HCT116 (cell line): ENCODE data around the gene GPLD1. TPM values are rescaled to one million over a fixed set of nuclear protein-coding genes. Genes with fewer than 3 reads are reported as not detected.

Experiments
- ATAC-seq: fragments of 200-7000 bp; cut with Tn5 transposase; 2 replicates; pipeline ENCODE4 v1.9.1; 2020; ENCODE audit warnings: mild to moderate bottlenecking, moderate library complexity
- BruUV-seq: library from RNA; stranded (reverse); fragments of 400-500 nt; replicated peaks from 2 replicates; lab custom pipeline; 2021; lab: Mats Ljungman, UMichigan
- CTCF ChIA-PET: fragments of 300-600 bp; sonication (Branson Sonifier 250); formaldehyde crosslinking; loops from one replicate; lab custom pipeline; 2021; ENCODE audit warnings: antibody characterized with exemption; lab: Charles Lee
- POLR2A ChIA-PET: fragments of 300-600, 350-600 bp; sonication (Branson Sonifier 250); formaldehyde crosslinking; loops from one replicate; lab custom pipeline; 2021; ENCODE audit warnings: antibody characterized with exemption; lab: Charles Lee
- RAD21 ChIA-PET, 2 experiments: fragments of 300-600 bp; sonication (Branson Sonifier 250); formaldehyde crosslinking; loops; one replicate each; lab custom pipeline; 2023; ENCODE audit warnings: low total read pairs in 2 of 2; ENCODE audit not compliant: uncharacterized antibody in 2 of 2, unreplicated experiment in 2 of 2, low non-redundant PET in 1 of 2; lab: Charles Lee
- DNase-seq: peaks from one replicate; pipeline ENCODE4 v3.0.0-alpha.2; 2010; ENCODE audit warnings: low read depth, low spot score
- H2AFZ ChIP-seq: fragments of 200-600 bp; shearing (Covaris generic), sonication (generic); 2 replicates; pipeline ENCODE4 v1.6.1; 2017; ENCODE audit warnings: low read depth, mixed run types, mixed read lengths, antibody characterized with exemption, low read length; ENCODE audit not compliant: poor library complexity, severe bottlenecking
- H3K27ac ChIP-seq: 2 replicates; pipeline ENCODE4 v1.5.1; 2012; ENCODE audit warnings: low read depth, low read length
- H3K27me3 ChIP-seq: fragments of 200-600 bp; sonication (generic); 2 replicates; pipeline ENCODE4 v1.6.1; 2016; ENCODE audit warnings: mixed run types, low read length, mixed read lengths; ENCODE audit not compliant: insufficient read depth
- H3K36me3 ChIP-seq, 2 experiments: fragments of 200-500 bp in 1 of 2; fragments of 200-600 bp in 1 of 2; sonication (Bioruptor generic) in 1 of 2; sonication (generic) in 1 of 2; 2 replicates each; pipeline versions ENCODE4 v1.5.1 to v1.6.1; 2014 to 2016; ENCODE audit warnings: low read length in 2 of 2, inconsistent platforms in 1 of 2, mixed read lengths in 1 of 2, mixed run types in 1 of 2; ENCODE audit not compliant: insufficient read depth in 2 of 2, control insufficient read depth in 1 of 2
- H3K4me1 ChIP-seq, 2 experiments: fragments of 200-600 bp in 1 of 2; sonication (generic) in 1 of 2; 2 replicates each; pipeline versions ENCODE4 v1.5.1 to v1.6.1; 2012 to 2017; ENCODE audit warnings: low read length in 2 of 2, inconsistent platforms in 1 of 2, mild to moderate bottlenecking in 1 of 2, mixed read lengths in 1 of 2, mixed run types in 1 of 2, moderate library complexity in 1 of 2; ENCODE audit not compliant: insufficient read depth in 2 of 2, control insufficient read depth in 1 of 2
- H3K4me2 ChIP-seq: fragments of 200-600 bp; sonication (generic); 2 replicates; pipeline ENCODE4 v1.6.1; 2017; ENCODE audit warnings: mixed run types, low read length, mixed read lengths
- H3K4me3 ChIP-seq, 2 experiments: fragments of 200-600 bp in 1 of 2; sonication (generic) in 1 of 2; replicated peaks in 1 of 2; 2 replicates each; pipeline ENCODE4 v1.5.1; 2011 to 2016; ENCODE audit warnings: low read length in 2 of 2, control low read depth in 1 of 2, low read depth in 1 of 2, mild to moderate bottlenecking in 1 of 2, mixed read lengths in 1 of 2, mixed run types in 1 of 2
- H3K79me2 ChIP-seq: fragments of 200-600 bp; sonication (generic); 2 replicates; pipeline ENCODE4 v1.6.1; 2017; ENCODE audit warnings: mild to moderate bottlenecking, mixed run types, low read length, moderate library complexity, mixed read lengths; ENCODE audit not compliant: insufficient read depth
- H3K9ac ChIP-seq: fragments of 200-600 bp; sonication (generic); 2 replicates; pipeline ENCODE4 v1.6.1; 2016; ENCODE audit warnings: low read length, mixed read lengths
- H3K9me2 ChIP-seq: fragments of 200-600 bp; sonication (generic), shearing (Covaris generic); 2 replicates; pipeline ENCODE4 v1.6.1; 2017; ENCODE audit warnings: mixed run types, mild to moderate bottlenecking, moderate library complexity; ENCODE audit not compliant: insufficient read depth
- H3K9me3 ChIP-seq, 2 experiments: fragments of 200-500 bp in 1 of 2; fragments of 200-600 bp in 1 of 2; sonication (Bioruptor generic) in 1 of 2; sonication (generic) in 1 of 2; 2 replicates each; pipeline ENCODE4 v1.6.1; 2014 to 2017; ENCODE audit warnings: low read length in 2 of 2, mixed read lengths in 2 of 2, inconsistent platforms in 1 of 2, low read depth in 1 of 2, mild to moderate bottlenecking in 1 of 2, mixed run types in 1 of 2, moderate library complexity in 1 of 2; ENCODE audit not compliant: control insufficient read depth in 1 of 2, insufficient read depth in 1 of 2
- H4K20me1 ChIP-seq: fragments of 200-600 bp; sonication (generic), shearing (Covaris generic); 2 replicates; pipeline ENCODE4 v1.6.1; 2017; ENCODE audit warnings: mixed run types, mild to moderate bottlenecking, moderate library complexity; ENCODE audit not compliant: insufficient read depth
- ATF3 ChIP-seq: IDR thresholded peaks from 2 replicates; pipeline ENCODE4 v1.6.1; 2012
- CBX3 ChIP-seq: IDR thresholded peaks from 2 replicates; pipeline ENCODE4 v1.6.1; 2012; ENCODE audit warnings: low read depth
- CEBPB ChIP-seq: IDR thresholded peaks from 2 replicates; pipeline ENCODE4 v1.6.1; 2012; ENCODE audit warnings: low read depth
- CTCF ChIP-seq, 3 experiments: fragments of 200-600 bp in 1 of 3; sonication (generic) in 1 of 3; IDR thresholded peaks in 2 of 3; conservative IDR thresholded peaks in 1 of 3; 2 replicates each; pipeline ENCODE4 v1.5.1; 2012 to 2017; ENCODE audit warnings: low read depth in 2 of 3, low read length in 2 of 3, antibody characterized with exemption in 1 of 3, borderline replicate concordance in 1 of 3, control low read depth in 1 of 3, mild to moderate bottlenecking in 1 of 3, mixed read lengths in 1 of 3, mixed run types in 1 of 3, moderate library complexity in 1 of 3; ENCODE audit not compliant: insufficient read depth in 1 of 3
- EGR1 ChIP-seq: IDR thresholded peaks from 2 replicates; pipeline ENCODE4 v1.6.1; 2012; ENCODE audit warnings: low read depth
- ELF1 ChIP-seq: IDR thresholded peaks from 2 replicates; pipeline ENCODE4 v1.6.1; 2012; ENCODE audit warnings: low read depth, borderline replicate concordance
- EZH2 ChIP-seq: fragments of 200-600 bp; sonication (generic); IDR thresholded peaks from 2 replicates; pipeline ENCODE4 v1.6.1; 2017; ENCODE audit warnings: antibody characterized with exemption, mixed run types
- EZH2phosphoT487 ChIP-seq: fragments of 200-600 bp; IDR thresholded peaks from 2 replicates; pipeline ENCODE4 v1.6.1; 2018; ENCODE audit warnings: antibody characterized with exemption, borderline replicate concordance
- FOSL1 ChIP-seq: IDR thresholded peaks from 2 replicates; pipeline ENCODE4 v1.6.1; 2012; ENCODE audit warnings: low read depth
- MAX ChIP-seq: IDR thresholded peaks from 2 replicates; pipeline ENCODE4 v1.6.1; 2012
- POLR2A ChIP-seq: IDR thresholded peaks from 2 replicates; pipeline ENCODE4 v1.7.0; 2011; ENCODE audit warnings: borderline replicate concordance; ENCODE audit not compliant: insufficient read depth, insufficient read length; ENCODE audit errors: extremely low read depth
- POLR2AphosphoS5 ChIP-seq: IDR thresholded peaks from 2 replicates; pipeline ENCODE4 v1.6.1; 2011; ENCODE audit warnings: mild to moderate bottlenecking, low read depth, low read length, moderate library complexity
- RAD21 ChIP-seq: IDR thresholded peaks from 2 replicates; pipeline ENCODE4 v1.6.1; 2012; ENCODE audit warnings: low read depth, mild to moderate bottlenecking
- REST ChIP-seq: IDR thresholded peaks from 2 replicates; pipeline ENCODE4 v1.6.1; 2012; ENCODE audit warnings: low read depth
- SIN3A ChIP-seq: IDR thresholded peaks from 2 replicates; pipeline ENCODE4 v1.6.1; 2012; ENCODE audit warnings: low read depth
- SP1 ChIP-seq: IDR thresholded peaks from 2 replicates; pipeline ENCODE4 v1.6.1; 2012; ENCODE audit warnings: low read depth
- SRF ChIP-seq: IDR thresholded peaks from 2 replicates; pipeline ENCODE4 v1.6.1; 2012; ENCODE audit warnings: low read depth
- YY1 ChIP-seq: IDR thresholded peaks from 2 replicates; pipeline ENCODE4 v1.6.1; 2011; ENCODE audit warnings: low read length, low read depth, moderate library complexity, mild to moderate bottlenecking; ENCODE audit not compliant: insufficient replicate concordance; ENCODE audit errors: extremely low read depth
- ZFX ChIP-seq: fragments of 450-650 bp; IDR thresholded peaks from 2 replicates; pipeline ENCODE4 v1.6.1; 2017
- intact Hi-C: fragments of 100-400 bp; cut with micrococcal nuclease; formaldehyde crosslinking; loops from 2 replicates; pipeline ENCODE4 v1.10.0; 2022
- total RNA-seq: library from RNA; stranded (reverse); gene quantifications from one replicate; pipeline ENCODE4 v1.2.1, GENCODE V29; 2021; ENCODE audit not compliant: unreplicated experiment

Gene GPLD1
- total RNA-seq, 1 experiment from 2014 or later, result 2.1 TPM

- TF ChIP-seq SRF, result no peak
- TF ChIP-seq ATF3, result no peak
- no peak for TF ChIP-seq REST
- TF ChIP-seq FOSL1, result no peak
- TF ChIP-seq CEBPB, result no peak
- no peak for TF ChIP-seq POLR2A
- TF ChIP-seq EZH2phosphoT487, result no peak
- no peak for TF ChIP-seq MAX
- TF ChIP-seq SIN3A, result no peak
- no peak for TF ChIP-seq EZH2
- TF ChIP-seq YY1, result no peak
- TF ChIP-seq RAD21, result no peak
- TF ChIP-seq SP1, result no peak
- TF ChIP-seq POLR2AphosphoS5, result no peak
- no peak for TF ChIP-seq EGR1
- TF ChIP-seq CBX3, result no peak
- no peak for TF ChIP-seq ELF1
- no peak for TF ChIP-seq CTCF (IDR thresholded peaks at IDR 0.05 in 2 of 3, conservative IDR thresholded peaks at IDR 0.05 in 1 of 3; ENCODE audit: borderline replicate concordance in 1 of 3, insufficient read depth in 1 of 3, low read depth in 2 of 3, low read length in 2 of 3)
- TF ChIP-seq ZFX, result no peak
- H3K9me3 ChIP-seq, result no peaks in the 10 kb centered on the region
- no TSS peak for BruUV-seq
Measured at GRCh38 chr6:24454452-24454851, 34.9 kb downstream of the GPLD1 start.

More at GRCh38 chr6:24454452-24454851, 34.9 kb downstream of the GPLD1 start:
- H4K20me1 ChIP-seq, result no peaks in the 10 kb centered on the region
- ChIA-PET RAD21 (no interaction called here), CTCF (no interaction called here), POLR2A (no interaction called here)
- H2AFZ ChIP-seq, result no peak overlapping the region
- no peaks in the 10 kb centered on the region for H3K79me2 ChIP-seq
- no peak for ATAC-seq
- H3K27ac ChIP-seq, result no peak overlapping the region
- intact Hi-C loops, result no loop called here
- no peak for DNase-seq
- no peak overlapping the region for H3K9ac ChIP-seq
- H3K9me2 ChIP-seq, result no peaks in the 10 kb centered on the region
- no peaks in the 10 kb centered on the region for H3K36me3 ChIP-seq
- no peak overlapping the region for H3K4me2 ChIP-seq
- H3K27me3 ChIP-seq, result no peaks in the 10 kb centered on the region
- H3K4me1 ChIP-seq, result no peaks in the 10 kb centered on the region
- H3K4me3 ChIP-seq, result no peak overlapping the region
